ENCODE measurements around the gene BRD3.

DNA sequence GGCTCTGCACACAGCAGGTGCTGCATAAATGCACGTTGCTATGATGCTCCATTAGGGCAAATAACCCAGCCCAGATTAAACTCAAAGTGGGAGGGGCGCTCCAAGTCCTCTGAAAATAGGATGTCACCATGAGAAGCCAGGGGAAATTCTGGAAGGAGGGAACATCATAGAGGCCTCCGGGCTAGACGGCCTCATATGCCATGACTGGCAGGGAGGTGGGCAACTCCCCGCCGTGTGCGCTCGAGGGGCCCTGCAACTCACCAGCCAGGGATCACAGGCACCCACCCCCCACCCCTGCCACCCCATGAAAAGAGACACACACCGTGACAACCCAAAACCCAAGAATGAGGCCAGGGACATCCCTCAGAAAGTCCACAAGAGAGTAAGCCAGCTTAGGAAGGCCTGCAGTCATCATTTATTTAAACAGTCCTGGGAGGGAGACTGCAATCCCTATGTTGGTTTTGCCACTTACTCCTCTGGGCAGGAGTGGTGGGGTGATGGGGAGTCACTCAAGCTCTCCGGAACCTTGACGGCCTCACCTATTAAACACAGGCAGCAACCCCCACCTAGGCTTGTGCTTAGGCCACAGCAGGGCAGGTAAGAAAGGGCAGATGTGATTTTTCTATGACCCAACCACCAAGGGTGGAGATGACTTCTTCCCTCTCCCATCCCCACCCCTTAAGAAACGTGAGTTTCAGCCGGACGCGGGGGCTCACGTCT is 79.7 kb downstream of the BRD3 start:
- TF ChIP-seq, protein P1, sequence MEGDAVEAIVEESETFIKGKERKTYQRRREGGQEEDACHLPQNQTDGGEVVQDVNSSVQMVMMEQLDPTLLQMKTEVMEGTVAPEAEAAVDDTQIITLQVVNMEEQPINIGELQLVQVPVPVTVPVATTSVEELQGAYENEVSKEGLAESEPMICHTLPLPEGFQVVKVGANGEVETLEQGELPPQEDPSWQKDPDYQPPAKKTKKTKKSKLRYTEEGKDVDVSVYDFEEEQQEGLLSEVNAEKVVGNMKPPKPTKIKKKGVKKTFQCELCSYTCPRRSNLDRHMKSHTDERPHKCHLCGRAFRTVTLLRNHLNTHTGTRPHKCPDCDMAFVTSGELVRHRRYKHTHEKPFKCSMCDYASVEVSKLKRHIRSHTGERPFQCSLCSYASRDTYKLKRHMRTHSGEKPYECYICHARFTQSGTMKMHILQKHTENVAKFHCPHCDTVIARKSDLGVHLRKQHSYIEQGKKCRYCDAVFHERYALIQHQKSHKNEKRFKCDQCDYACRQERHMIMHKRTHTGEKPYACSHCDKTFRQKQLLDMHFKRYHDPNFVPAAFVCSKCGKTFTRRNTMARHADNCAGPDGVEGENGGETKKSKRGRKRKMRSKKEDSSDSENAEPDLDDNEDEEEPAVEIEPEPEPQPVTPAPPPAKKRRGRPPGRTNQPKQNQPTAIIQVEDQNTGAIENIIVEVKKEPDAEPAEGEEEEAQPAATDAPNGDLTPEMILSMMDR (IDR thresholded peaks at IDR 0.05 in 2 of 3, conservative IDR thresholded peaks at IDR 0.05 in 1 of 3; ENCODE audit: borderline replicate concordance in 1 of 3, insufficient read depth in 1 of 3, low read depth in 2 of 3, low read length in 2 of 3): no peak
- no peak for TF ChIP-seq EZH2phosphoT487 (IDR thresholded peaks at IDR 0.05; ENCODE audit: borderline replicate concordance)
- TF ChIP-seq POLR2A (IDR thresholded peaks at IDR 0.05; ENCODE audit: borderline replicate concordance, extremely low read depth, insufficient read depth, insufficient read length): no peak
- TF ChIP-seq ZNF274 (IDR thresholded peaks at IDR 0.05; ENCODE audit: low read depth, low read length): no peak
- TF ChIP-seq, protein P2, sequence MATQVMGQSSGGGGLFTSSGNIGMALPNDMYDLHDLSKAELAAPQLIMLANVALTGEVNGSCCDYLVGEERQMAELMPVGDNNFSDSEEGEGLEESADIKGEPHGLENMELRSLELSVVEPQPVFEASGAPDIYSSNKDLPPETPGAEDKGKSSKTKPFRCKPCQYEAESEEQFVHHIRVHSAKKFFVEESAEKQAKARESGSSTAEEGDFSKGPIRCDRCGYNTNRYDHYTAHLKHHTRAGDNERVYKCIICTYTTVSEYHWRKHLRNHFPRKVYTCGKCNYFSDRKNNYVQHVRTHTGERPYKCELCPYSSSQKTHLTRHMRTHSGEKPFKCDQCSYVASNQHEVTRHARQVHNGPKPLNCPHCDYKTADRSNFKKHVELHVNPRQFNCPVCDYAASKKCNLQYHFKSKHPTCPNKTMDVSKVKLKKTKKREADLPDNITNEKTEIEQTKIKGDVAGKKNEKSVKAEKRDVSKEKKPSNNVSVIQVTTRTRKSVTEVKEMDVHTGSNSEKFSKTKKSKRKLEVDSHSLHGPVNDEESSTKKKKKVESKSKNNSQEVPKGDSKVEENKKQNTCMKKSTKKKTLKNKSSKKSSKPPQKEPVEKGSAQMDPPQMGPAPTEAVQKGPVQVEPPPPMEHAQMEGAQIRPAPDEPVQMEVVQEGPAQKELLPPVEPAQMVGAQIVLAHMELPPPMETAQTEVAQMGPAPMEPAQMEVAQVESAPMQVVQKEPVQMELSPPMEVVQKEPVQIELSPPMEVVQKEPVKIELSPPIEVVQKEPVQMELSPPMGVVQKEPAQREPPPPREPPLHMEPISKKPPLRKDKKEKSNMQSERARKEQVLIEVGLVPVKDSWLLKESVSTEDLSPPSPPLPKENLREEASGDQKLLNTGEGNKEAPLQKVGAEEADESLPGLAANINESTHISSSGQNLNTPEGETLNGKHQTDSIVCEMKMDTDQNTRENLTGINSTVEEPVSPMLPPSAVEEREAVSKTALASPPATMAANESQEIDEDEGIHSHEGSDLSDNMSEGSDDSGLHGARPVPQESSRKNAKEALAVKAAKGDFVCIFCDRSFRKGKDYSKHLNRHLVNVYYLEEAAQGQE (IDR thresholded peaks at IDR 0.05; ENCODE audit: low read depth): no peak
- no peak for TF ChIP-seq POLR2AphosphoS5 (IDR thresholded peaks at IDR 0.05; ENCODE audit: low read depth, low read length)
- no peak for TF ChIP-seq FOSL1 (IDR thresholded peaks at IDR 0.05; ENCODE audit: low read depth)
- TF ChIP-seq, protein P3, sequence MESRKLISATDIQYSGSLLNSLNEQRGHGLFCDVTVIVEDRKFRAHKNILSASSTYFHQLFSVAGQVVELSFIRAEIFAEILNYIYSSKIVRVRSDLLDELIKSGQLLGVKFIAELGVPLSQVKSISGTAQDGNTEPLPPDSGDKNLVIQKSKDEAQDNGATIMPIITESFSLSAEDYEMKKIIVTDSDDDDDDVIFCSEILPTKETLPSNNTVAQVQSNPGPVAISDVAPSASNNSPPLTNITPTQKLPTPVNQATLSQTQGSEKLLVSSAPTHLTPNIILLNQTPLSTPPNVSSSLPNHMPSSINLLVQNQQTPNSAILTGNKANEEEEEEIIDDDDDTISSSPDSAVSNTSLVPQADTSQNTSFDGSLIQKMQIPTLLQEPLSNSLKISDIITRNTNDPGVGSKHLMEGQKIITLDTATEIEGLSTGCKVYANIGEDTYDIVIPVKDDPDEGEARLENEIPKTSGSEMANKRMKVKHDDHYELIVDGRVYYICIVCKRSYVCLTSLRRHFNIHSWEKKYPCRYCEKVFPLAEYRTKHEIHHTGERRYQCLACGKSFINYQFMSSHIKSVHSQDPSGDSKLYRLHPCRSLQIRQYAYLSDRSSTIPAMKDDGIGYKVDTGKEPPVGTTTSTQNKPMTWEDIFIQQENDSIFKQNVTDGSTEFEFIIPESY (IDR thresholded peaks at IDR 0.05; ENCODE audit: extremely low read depth, insufficient replicate concordance, low read length): no peak
- TF ChIP-seq TCF7L2 (IDR thresholded peaks at IDR 0.05; ENCODE audit: borderline replicate concordance, extremely low read depth, insufficient read depth, insufficient read length): no peak
- TF ChIP-seq YY1 (IDR thresholded peaks at IDR 0.05; ENCODE audit: extremely low read depth, insufficient replicate concordance, low read depth, low read length): no peak
- no peak for TF ChIP-seq EZH2 (IDR thresholded peaks at IDR 0.05)
- no peak for TF ChIP-seq JUND (IDR thresholded peaks at IDR 0.05)
- no peak for TF ChIP-seq RAD21 (IDR thresholded peaks at IDR 0.05; ENCODE audit: low read depth)
- no peak for TF ChIP-seq EGR1 (IDR thresholded peaks at IDR 0.05; ENCODE audit: low read depth)

All from HCT116 (cell line).